Central memory CD8-positive, alpha-beta T cell (primary cell): ENCODE data around the gene PGK1.
A peak's percentile ranks its signal among the peaks of the same experiment; 100 is the strongest.

Experiments used
- ATAC-seq: fragments of 150-1000 bp; cut with Tn5 transposase; replicated peaks from 2 replicates; pipeline ENCODE4 v1.10.0; 2022; ENCODE audit warnings: mild to moderate bottlenecking, moderate FRiP score, moderate number of reproducible peaks; ENCODE audit not compliant: poor library complexity, severe bottlenecking; ENCODE audit errors: extremely low read depth
- DNase-seq, 2 donors: peaks; one replicate each; pipeline ENCODE4 v3.0.0; 2021; ENCODE audit warnings: low spot score in 2 of 2
- H3K27ac Mint-ChIP-seq: one replicate; pipeline ENCODE4 v1.8.0; 2022; ENCODE audit warnings: low read depth, mild to moderate bottlenecking, moderate library complexity, mixed read lengths
- H3K27me3 Mint-ChIP-seq: one replicate; pipeline ENCODE4 v1.8.0; 2022; ENCODE audit warnings: mixed read lengths
- H3K36me3 Mint-ChIP-seq: one replicate; pipeline ENCODE4 v1.8.0; 2022; ENCODE audit warnings: mild to moderate bottlenecking, moderate library complexity, mixed read lengths; ENCODE audit not compliant: insufficient read depth
- H3K4me1 Mint-ChIP-seq: one replicate; pipeline ENCODE4 v1.8.0; 2022; ENCODE audit warnings: mixed read lengths
- H3K4me3 Mint-ChIP-seq: one replicate; pipeline ENCODE4 v1.8.0; 2022; ENCODE audit warnings: mild to moderate bottlenecking, moderate library complexity, mixed read lengths
- H3K9me3 Mint-ChIP-seq: one replicate; pipeline ENCODE4 v1.8.0; 2022; ENCODE audit warnings: mixed read lengths

PGK1 gene

GRCh38 chrX:78102091-78102490 lies 2.0 kb upstream of the PGK1 start:
- Mint-ChIP-seq H3K4me3 (no peak overlapping the region), H3K27ac (no peak overlapping the region), H3K4me1 (peaks cover 22% of the 10 kb centered on the region), H3K27me3 (no peaks in the 10 kb centered on the region), H3K36me3 (peaks cover 19% of the 10 kb centered on the region), H3K9me3 (no peaks in the 10 kb centered on the region)
- ATAC-seq (no peak), DNase-seq (no peak)

DNA sequence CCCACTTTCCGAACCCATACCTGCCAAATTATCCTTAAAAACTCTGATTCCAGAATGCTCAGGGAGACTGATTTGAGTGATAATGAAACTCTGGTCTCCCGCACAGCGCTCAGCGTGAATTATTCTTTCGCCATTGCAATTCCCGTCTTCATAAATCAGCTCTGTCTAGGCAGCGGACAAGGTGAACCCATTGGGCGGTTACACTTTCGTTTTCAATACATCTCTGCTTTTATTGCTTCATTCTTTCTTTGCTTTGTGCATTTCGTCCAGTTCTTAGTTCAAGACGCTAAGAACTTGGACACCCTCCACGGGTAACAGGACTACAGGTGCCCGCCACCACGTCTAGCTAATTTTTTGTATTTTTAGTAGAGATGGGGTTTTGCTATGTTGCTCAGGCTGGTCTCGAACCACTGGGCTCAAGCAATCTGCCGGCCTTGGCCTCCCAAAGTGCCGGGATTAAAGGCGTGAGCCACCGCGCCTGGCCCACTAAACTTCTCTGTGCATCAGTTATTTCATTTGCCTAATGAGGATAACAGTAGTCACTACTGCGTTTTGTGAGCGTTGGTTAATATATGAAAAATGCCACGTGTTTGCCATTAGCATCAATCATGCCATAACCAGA lies 936 bp upstream of the PGK1 start:
- Mint-ChIP-seq H3K27me3 (no peaks in the 10 kb centered on the region), H3K4me1 (peaks cover 33% of the 10 kb centered on the region), H3K9me3 (no peaks in the 10 kb centered on the region), H3K4me3 (peak overlapping the region; percentile 87), H3K27ac (peak overlapping the region; percentile 94), H3K36me3 (peaks cover 24% of the 10 kb centered on the region)
- DNase-seq (no peak), ATAC-seq (no peak)

DNA sequence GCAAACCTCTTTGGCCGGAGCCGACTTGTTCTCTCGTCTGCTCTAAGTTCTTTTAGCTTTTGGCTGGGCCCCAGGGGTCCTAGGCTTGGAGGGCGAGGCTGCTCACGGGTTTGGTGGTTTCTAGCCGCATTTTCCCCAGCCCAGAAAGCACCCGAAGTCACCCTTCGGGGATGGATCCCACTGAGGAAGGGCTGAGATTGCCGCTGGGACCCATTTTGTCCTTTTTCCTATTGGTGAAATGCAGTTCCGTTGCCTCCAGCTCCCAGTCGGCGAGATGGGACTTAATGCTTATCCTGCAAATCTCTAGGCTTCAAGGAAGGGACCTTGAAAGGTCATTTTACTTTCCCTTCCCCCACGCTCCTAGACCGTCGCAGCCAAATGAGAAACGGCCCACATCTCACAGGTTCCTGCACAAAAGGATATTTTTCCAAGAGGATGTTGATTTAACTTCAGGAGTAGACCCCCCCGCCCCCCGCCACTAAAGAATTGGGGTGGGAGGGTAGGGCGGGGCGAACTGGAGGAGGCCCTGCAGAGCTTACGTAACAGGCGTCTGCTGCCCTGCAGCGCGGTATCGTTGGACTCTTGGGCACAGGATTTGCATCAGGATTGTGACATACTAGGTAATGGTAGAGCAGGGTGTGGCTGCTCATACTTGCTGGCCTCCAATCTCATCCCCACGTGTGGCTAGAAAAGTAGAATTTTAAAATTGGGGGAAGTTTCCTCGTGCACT lies 564 bp downstream of the PGK1 start:
- H3K27me3 Mint-ChIP-seq = no peaks in the 10 kb centered on the region
- no peak for DNase-seq
- peaks cover 24% of the 10 kb centered on the region for H3K36me3 Mint-ChIP-seq
- peak overlapping the region; percentile 94 for H3K27ac Mint-ChIP-seq
- peaks cover 40% of the 10 kb centered on the region for H3K4me1 Mint-ChIP-seq
- peak overlapping the region; percentile 87 for H3K4me3 Mint-ChIP-seq
- no peaks in the 10 kb centered on the region for H3K9me3 Mint-ChIP-seq
- ATAC-seq = no peak

- peaks cover 42% of the 10 kb centered on the region for H3K4me1 Mint-ChIP-seq
These were observed 2.0 kb downstream of the PGK1 start for GRCh38 chrX:78105944-78106650.

DNA sequence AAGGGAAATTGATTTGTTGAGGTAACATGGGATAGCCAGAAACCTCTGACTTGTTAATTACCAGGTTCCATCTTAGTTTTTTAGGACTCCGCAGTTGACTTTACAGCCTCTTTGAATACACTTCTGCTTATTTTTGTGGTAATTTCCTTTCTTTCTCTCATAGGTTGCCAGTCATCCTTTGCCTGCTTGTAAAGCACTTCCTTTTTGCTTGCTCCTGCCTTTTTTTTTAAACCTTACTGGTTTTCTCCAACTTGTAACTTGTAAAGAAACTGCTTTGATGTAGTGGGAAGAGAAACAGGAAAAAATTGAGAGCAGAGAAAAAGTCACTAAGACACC lies 2.6 kb downstream of the PGK1 start:
- Mint-ChIP-seq H3K36me3 (peaks cover 31% of the 10 kb centered on the region), H3K27ac (peak overlapping the region; percentile 94), H3K4me1 (peaks cover 42% of the 10 kb centered on the region), H3K27me3 (no peaks in the 10 kb centered on the region), H3K9me3 (no peaks in the 10 kb centered on the region), H3K4me3 (peak overlapping the region; percentile 87)
- DNase-seq (no peak), ATAC-seq (no peak)

More at GRCh38 chrX:78105944-78106650, 2.0 kb downstream of the PGK1 start:
- no peaks in the 10 kb centered on the region for H3K9me3 Mint-ChIP-seq
- peak overlapping the region; percentile 94 for H3K27ac Mint-ChIP-seq
- H3K4me3 Mint-ChIP-seq = peak overlapping the region; percentile 87
- no peaks in the 10 kb centered on the region for H3K27me3 Mint-ChIP-seq
- DNase-seq (no peak), ATAC-seq (no peak)
- H3K36me3 Mint-ChIP-seq = peaks cover 25% of the 10 kb centered on the region

- H3K36me3 Mint-ChIP-seq = peaks cover 44% of the 10 kb centered on the region
- H3K27ac Mint-ChIP-seq = peak overlapping the region; percentile 49
- peaks cover 42% of the 10 kb centered on the region for H3K4me1 Mint-ChIP-seq
- H3K27me3 Mint-ChIP-seq = no peaks in the 10 kb centered on the region
- peak overlapping the region; percentile 44 for H3K4me3 Mint-ChIP-seq
- no peak for DNase-seq
- H3K9me3 Mint-ChIP-seq = no peaks in the 10 kb centered on the region
- no peak for ATAC-seq
These were observed 5.4 kb downstream of the PGK1 start for GRCh38 chrX:78109458-78109857.

DNA sequence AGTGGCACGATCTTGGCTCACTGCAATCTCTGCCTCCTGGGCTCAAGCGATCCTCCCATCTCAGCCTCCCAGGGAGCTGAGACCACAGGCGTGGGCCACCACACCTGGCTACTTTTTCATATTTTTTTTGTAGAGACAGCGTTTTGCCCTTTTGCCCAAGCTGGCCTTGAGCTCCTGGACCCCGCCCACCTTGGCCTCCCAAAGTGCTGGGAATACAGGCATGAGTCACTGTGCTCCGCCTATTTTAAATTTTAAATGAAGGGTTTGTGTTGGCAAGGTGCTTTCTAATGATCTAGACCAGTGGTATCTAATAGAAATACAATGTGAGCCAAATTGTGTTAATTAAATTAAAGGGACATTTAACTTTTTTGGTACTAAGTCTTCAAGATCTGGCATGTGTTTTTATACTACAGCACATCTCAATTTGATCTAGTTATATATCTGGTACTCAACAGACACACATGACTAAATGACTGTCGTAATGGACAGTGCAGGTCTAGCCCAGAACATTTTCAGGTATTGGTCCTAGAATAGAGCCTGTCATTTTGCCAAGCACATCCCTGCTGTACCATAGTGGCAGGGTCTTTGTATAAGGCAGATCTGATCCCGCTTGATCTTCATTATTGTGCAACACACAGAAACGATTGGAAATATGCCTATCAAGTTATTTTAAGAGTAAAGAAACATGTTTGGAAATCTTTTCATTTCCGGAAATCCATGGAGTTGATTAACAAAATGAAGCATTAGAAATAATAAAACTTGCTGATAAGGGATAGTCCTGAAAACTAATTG lies 7.3 kb downstream of the PGK1 start:
- ATAC-seq (no peak), DNase-seq (no peak)
- no peaks in the 10 kb centered on the region for H3K27me3 Mint-ChIP-seq
- peaks cover 52% of the 10 kb centered on the region for H3K36me3 Mint-ChIP-seq
- H3K27ac Mint-ChIP-seq = no peak overlapping the region
- peaks cover 34% of the 10 kb centered on the region for H3K4me1 Mint-ChIP-seq
- no peaks in the 10 kb centered on the region for H3K9me3 Mint-ChIP-seq
- no peak overlapping the region for H3K4me3 Mint-ChIP-seq

- H3K4me1 Mint-ChIP-seq = peaks cover 33% of the 10 kb centered on the region
- H3K36me3 Mint-ChIP-seq = peaks cover 77% of the 10 kb centered on the region
- H3K4me3 Mint-ChIP-seq = no peak overlapping the region
- H3K27ac Mint-ChIP-seq = peak overlapping the region; percentile 55
- DNase-seq (no peak), ATAC-seq (no peak)
- H3K27me3 Mint-ChIP-seq = no peaks in the 10 kb centered on the region
- no peaks in the 10 kb centered on the region for H3K9me3 Mint-ChIP-seq
These were observed 12.3 kb downstream of the PGK1 start for GRCh38 chrX:78116365-78116764.

DNA sequence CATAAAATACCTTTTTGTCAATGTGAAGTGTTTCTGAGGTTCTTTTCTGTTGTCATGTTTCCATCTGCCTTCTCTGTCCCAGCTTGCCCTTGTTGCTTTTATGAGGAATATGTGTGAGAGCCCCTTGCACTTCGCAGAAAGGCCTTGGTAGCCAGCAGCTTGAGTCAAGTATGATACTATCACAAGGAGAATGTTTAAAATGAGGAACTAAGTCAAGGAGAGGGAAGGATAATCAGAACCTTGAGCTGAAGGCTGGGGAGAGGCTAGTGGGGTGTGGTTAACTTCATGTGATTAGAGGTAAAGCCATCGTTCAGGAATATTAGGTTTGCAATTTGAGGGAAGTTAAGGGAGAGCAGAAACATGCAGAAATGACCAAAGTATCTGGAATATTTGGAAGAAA lies 12.7 kb downstream of the PGK1 start:
- peaks cover 73% of the 10 kb centered on the region for H3K36me3 Mint-ChIP-seq
- ATAC-seq (no peak), DNase-seq (no peak)
- H3K9me3 Mint-ChIP-seq = no peaks in the 10 kb centered on the region
- H3K27me3 Mint-ChIP-seq = no peaks in the 10 kb centered on the region
- H3K4me3 Mint-ChIP-seq = no peak overlapping the region
- H3K27ac Mint-ChIP-seq = no peak overlapping the region
- H3K4me1 Mint-ChIP-seq = peaks cover 34% of the 10 kb centered on the region

DNA sequence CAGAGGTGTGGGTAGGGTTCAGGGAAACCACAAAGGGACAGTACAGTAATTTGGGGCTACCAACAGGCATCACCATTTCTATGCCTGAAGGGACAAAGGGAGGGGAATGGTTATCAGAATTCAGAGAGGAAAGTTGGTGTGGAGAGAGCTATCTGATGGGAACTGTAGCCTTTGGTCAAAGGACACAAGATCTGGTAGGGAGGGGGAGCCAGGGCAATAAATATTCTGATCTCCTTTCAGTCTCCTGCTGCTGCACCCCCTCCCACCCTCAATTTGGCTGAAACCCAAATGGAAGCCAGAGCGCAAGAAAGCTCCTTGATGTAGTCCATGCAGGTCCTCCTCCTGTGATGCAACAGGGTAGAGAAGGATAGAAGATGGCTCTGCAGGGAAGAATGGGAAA lies 14.6 kb downstream of the PGK1 start:
- no peak for DNase-seq

DNA sequence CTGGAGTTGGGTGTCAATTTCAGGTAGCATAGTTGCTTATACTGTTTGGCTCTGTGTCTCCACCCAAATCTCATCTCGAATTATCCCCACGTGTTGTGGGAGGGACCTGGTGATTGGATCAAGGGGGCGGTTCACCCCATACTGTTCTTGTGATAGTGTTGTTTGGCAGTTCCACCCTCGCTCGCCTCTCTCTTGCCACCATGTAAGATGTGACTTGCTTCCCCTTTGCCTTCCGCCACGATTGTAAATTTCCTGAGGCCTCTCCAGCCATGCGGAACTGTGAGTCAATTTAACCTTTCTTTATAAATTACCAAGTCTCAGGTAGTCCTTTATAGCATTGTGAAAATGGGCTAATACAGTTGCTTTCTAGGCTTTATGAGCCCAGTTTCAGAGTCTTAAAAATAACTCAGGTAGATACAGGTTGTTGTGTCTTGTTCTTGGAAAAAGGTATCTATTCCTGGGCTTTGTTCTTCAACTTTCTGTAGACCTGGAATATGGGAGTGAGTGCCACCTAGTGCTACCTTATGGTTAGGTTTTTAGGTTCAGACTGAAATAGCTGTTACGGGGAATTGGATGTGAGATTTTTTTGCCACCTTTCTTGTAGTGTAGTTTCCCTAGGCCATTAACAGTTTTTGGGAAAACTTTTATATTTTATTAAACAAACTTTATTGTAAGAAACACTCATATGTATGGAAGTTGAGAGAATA lies 15.6 kb downstream of the PGK1 start:
- ATAC-seq (peak; percentile 32), DNase-seq (no peak)
- no peaks in the 10 kb centered on the region for H3K9me3 Mint-ChIP-seq
- H3K4me1 Mint-ChIP-seq = peaks cover 40% of the 10 kb centered on the region
- no peak overlapping the region for H3K4me3 Mint-ChIP-seq
- peak overlapping the region; percentile 16 for H3K27ac Mint-ChIP-seq
- peaks cover 72% of the 10 kb centered on the region for H3K36me3 Mint-ChIP-seq
- H3K27me3 Mint-ChIP-seq = no peaks in the 10 kb centered on the region

More for the DNA sequence above, 14.6 kb downstream of the PGK1 start:
- H3K27ac Mint-ChIP-seq = peak overlapping the region; percentile 64
- H3K9me3 Mint-ChIP-seq = no peaks in the 10 kb centered on the region
- H3K4me1 Mint-ChIP-seq = peaks cover 36% of the 10 kb centered on the region
- ATAC-seq = no peak
- H3K27me3 Mint-ChIP-seq = no peaks in the 10 kb centered on the region
- peaks cover 75% of the 10 kb centered on the region for H3K36me3 Mint-ChIP-seq
- no peak overlapping the region for H3K4me3 Mint-ChIP-seq

DNA sequence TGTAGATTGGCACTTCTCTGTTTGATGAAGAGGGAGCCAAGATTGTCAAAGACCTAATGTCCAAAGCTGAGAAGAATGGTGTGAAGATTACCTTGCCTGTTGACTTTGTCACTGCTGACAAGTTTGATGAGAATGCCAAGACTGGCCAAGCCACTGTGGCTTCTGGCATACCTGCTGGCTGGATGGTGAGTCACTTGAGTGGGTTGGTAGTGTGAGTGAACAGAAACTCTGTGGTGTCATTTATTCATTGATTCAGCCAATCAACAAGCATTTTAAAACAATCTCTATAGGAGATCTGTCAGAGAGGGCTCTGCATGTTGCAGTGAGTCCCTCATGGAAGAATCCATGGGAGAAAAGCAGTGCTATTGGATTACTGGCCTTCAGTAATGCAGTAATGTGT lies 19.1 kb downstream of the PGK1 start:
- DNase-seq = no peak
- H3K27me3 Mint-ChIP-seq = no peaks in the 10 kb centered on the region
- no peak overlapping the region for H3K4me3 Mint-ChIP-seq
- H3K4me1 Mint-ChIP-seq = peaks cover 25% of the 10 kb centered on the region
- no peak overlapping the region for H3K27ac Mint-ChIP-seq
- H3K9me3 Mint-ChIP-seq = no peaks in the 10 kb centered on the region
- H3K36me3 Mint-ChIP-seq = peaks cover 63% of the 10 kb centered on the region
- no peak for ATAC-seq
